KG1 (cell line): ENCODE data around the gene STRAP.
A peak's percentile ranks its signal among the peaks of the same experiment; 100 is the strongest.
"Not testable (repeated sequence)": the region's sequence is repeated elsewhere in the genome, so short reads cannot be mapped to it uniquely, and the experiment has no call there.

ENCODE experiments used
- DNase-seq: peaks from one replicate; lab custom pipeline; 2025; lab: John Stamatoyannopoulos, UW

The STRAP gene

DNA sequence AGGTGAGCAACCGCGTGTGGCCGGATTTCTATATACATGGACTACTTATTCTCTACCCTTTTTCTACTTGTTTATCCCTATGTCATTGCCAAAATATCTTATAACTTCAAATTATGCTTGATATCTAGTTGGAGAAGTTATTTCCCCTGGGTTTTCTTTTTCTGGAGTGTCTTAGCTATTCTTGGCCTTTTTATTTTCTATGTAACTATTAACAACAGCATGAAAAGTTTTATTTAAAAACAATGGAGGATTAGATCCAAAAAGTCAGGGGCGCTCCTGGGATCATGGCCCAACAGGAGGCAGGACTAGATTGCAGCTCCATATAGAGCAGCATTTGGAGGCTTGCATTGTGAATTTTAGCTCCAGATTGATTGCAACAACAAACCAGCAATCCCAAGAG, 8.6 kb upstream of the STRAP start:
- DNase-seq: no peak

DNA sequence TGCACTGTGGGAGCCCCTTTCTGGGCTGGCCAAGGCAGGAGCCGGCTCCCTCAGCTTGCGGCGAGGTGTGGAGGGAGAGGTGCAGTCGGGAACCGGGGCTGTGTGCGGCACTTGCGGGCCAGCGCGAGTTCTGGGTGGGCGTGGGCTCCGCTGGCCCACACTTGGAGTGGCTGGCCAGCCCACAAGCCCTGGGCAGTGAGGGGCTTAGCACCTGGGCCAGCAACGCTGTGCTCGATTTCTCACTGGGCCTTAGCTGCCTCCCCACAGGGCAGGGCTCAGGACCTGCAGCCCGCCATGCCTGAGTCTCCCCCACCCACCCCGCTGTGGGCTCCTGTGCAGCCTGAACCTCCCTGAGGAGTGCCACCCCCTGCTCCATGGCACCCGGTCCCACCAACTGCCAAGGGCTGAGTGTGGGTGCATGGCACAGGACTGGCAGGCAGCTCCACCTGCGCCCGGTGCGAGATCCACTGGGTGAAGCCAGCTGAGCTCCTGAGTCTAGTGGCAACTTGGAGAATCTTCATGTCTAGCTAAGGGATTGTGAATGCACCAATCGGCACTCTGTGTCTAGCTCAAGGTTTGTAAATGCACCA, 7.5 kb upstream of the STRAP start:
- not testable (repeated sequence) for DNase-seq

DNA sequence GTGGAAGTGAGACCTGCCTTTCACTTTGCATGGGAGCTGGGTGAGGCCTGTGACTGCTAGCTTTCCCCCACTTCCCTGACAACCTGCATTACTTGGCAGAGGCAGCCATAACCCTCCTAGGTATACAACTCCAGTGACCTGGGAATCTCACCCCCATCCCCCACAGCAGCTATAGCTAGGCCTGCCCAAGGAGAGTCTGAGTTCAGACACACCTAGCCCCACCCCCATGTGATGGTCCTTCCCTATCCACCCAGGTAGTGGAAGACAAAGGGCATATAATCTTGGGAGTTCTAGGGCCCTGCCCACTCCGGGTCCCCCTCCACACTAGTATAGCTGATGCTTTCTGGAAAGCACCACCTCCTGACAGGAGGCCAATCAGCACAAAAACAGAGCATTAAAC, 6.3 kb upstream of the STRAP start:
- DNase-seq: no peak

- DNase-seq: no peak
Observed at GRCh38 chr12:15879413-15879812, 2.8 kb upstream of the STRAP start.

- no peak for DNase-seq
Observed at GRCh38 chr12:15880721-15881120, 1.5 kb upstream of the STRAP start.

GRCh38 chr12:15883536-15883935, 1.3 kb downstream of the STRAP start:
- DNase-seq: no peak

DNA sequence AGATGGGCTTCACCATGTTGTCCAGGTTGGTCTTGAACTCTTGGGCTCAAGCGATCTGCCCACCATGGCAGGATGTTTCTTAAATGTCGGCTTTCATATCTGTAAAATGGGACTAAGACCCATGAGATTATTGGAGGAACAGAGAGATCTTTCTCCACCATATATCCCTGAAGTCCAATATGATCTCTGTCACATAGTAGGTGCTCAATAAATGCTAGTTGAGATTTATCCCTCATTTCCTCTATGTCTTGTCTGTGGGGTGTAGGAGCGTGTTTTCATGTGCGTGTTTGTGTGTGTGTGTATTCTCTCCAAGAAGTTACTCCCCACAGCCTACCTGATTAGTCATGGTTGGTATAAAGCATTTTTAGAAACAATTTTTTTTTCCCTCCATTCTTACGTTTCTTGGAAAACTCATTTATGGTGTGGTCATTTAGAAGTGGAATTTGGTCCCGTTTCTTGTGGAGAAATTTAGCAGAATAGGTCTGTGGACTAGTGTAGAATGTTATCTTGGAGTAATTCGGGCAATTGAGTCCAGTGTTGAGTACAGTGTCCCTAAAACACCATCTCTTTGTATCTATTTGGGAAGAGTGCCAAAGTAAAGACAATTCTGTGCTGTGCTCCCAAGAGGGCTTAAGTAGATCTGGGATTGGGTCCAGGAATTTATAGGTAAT, 4.3 kb downstream of the STRAP start:
- DNase-seq: no peak

DNA sequence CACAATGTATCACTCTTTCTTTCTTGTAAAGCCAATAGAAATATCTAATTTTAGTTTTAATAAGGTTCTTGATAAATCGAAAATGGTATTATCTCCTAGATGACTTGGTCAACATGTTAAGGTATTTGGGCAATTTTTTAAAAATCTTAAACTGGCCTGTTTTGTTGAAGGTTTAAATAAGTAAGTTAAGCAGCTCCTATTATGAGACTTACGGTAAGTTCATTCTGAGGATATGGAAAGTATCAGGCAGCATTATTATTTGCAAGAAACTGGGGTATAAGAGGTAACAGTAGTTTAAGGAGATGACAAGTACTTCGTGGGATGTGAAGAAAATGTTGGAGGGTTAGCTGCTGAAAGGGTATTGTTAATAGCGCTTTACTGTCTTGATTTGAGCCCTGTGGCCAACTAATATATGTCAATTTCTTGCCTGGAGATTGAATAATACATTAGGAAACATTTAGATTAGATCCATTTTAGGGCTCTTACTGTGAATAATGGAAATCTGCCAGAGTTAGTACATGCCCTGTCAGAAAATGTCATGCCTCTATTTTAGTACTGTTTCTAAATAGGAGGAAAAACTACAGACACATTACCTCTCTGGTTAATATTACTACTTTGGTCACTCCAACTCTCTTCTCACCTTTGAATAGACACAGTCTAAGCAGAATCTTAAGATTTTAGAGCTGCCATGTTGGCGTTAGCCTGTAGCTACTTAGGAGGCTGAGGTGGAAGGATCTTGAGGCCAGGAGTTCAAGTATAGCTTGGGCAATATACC, 5.0 kb downstream of the STRAP start:
- DNase-seq: no peak

DNA sequence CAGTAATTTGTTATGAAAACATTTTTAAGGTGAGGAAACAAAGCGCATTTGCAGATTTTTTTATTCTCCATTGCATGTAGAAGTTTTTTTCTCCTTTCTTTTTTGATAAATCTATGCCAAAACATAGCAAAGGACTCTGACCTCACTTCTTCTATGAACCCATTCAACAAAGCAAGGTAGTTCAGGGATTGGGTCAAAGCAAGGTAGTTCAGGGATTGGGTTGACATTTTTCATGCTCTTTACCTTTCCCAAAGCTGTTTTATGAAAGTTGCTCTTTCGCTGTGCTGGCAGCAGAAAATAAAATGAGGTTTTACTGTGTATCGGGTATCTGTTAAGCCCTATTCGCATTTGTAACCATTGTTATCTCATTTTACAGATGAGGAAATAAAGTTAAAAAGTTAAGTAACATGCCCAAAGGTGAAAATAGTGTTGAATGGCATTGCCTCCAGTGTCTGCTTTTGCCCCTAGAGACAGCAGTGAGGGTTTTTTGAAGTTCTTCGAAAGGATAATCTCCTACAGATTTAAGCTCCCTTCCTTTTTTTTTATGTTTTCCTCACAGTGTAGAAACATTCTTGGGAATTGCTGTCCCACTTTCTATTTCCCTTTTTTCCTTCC, 10.6 kb downstream of the STRAP start:
- DNase-seq: no peak

- DNase-seq: no peak
Observed at GRCh38 chr12:15893260-15893659, 11.1 kb downstream of the STRAP start.

- DNase-seq: no peak
Observed at GRCh38 chr12:15896867-15897266, 14.7 kb downstream of the STRAP start.

GRCh38 chr12:15897433-15897832, 15.2 kb downstream of the STRAP start:
- no peak for DNase-seq

DNA sequence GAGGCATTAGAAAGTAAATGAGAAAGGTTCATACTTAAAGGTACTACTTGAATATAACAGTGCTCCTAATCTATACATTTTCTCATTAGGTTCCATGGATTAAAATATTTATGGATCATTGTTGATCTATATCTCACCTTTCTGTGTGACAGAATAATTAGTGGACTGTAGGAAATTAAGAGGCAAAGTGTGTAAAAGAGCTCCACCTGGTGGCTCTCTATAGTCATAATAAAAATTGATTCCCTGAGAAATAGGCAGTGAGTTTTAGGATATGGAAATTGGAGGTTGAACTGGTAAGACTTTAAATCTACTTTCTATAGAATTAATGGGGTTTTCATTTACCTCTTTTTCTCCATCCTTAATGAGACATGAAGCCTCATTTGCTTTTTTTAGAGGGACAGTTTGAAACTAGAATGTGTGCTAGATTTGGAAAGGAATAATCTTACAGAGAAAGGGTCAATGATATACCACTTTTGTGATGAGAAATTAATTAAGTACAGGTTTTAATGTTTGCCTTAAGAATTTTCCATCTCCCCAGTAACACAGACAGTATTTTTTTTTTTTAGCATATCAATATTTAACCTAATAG, 17.2 kb downstream of the STRAP start:
- DNase-seq: no peak

DNA sequence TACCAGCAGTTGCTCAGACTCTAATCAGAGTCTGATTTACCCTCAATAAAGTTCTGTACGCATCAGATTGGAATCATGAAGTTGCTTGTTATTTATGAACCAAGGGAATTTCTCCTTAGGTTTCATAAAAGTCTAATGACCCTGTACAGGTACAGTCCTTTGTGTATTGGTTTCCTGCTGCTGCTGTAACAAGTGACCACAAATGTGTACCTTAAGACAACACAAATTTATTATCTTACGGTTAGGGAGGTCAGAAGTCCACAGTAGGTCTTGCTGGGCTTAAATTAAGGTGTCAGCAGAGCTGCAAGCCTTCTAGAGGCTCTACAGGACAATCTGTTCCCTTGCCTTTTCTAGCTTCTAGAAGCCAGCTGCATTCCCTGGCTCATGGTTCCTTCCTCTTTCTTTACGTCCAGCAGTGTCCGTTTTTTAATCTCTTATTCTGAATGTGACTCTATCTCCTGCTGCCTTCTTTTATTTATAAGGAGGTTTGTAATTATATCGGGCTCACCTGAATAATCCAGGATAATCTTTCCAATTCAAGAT, 22.3 kb downstream of the STRAP start:
- no peak for DNase-seq

GRCh38 chr12:15910468-15910863, 28.3 kb downstream of the STRAP start:
- no peak for DNase-seq

GRCh38 chr12:15910864-15911721, 28.9 kb downstream of the STRAP start, which contains the start of gene DERA:
DERA (plus strand) TSS chr12:15911332; CDS start chr12:15911384, 52 bp downstream.
- peak; percentile 2 for DNase-seq

- not testable (repeated sequence) for DNase-seq
Observed at GRCh38 chr12:15911931-15912330, 29.7 kb downstream of the STRAP start.

DNA sequence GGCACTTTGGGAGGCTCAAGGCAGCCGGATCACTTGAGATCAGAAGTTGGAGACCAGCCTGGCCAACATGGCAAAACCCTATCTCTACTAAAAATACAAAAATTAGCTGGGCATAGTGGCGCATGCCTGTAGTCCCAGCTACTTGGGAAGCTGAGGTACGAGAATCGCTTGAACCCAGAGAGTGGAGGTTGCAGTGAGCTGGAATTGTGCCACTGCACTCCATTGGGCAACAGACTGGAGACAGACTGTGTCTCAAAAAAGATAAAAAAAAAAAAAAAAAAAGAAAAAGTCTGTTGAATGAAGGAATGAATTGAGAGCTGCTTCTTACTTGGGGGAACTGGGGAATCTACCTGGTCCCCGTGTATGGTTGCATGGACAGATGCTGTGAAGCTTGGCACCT, 31.9 kb downstream of the STRAP start:
- not testable (repeated sequence) for DNase-seq

GRCh38 chr12:15918066-15918465, 35.9 kb downstream of the STRAP start:
- no peak for DNase-seq

DNA sequence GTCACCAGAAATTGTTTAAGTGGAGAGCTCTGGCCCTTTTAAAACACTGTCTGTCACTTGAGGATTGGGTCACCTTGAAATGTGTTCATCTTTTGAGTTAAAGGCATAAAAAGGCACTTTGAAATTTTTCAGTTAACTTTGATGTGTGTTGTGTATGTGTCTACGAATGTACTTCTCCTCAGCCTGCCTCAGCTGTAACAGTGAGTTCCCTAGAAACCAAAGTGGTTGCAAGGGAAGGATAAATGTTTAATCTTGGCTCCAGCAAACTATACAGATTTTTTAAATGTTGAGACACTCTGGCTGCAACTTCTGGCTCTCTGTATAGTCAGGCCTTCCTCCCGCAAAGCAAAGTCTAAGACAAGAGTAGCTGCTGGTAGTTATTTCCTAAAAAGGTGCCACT, 37.2 kb downstream of the STRAP start:
- no peak for DNase-seq

GRCh38 chr12:15924956-15925355, 42.8 kb downstream of the STRAP start:
- DNase-seq: no peak
